NCI-H2227 treated with DMSO at 0.1 percent for 48 hours (cell line): ENCODE data around the gene VPS35L.
"Not testable (repeated sequence)": the region's sequence is repeated elsewhere in the genome, so short reads cannot be mapped to it uniquely, and the experiment has no call there.

ENCODE experiments used
- DNase-seq: peaks from one replicate; lab custom pipeline; 2025; lab: John Stamatoyannopoulos, UW

The VPS35L gene

DNA sequence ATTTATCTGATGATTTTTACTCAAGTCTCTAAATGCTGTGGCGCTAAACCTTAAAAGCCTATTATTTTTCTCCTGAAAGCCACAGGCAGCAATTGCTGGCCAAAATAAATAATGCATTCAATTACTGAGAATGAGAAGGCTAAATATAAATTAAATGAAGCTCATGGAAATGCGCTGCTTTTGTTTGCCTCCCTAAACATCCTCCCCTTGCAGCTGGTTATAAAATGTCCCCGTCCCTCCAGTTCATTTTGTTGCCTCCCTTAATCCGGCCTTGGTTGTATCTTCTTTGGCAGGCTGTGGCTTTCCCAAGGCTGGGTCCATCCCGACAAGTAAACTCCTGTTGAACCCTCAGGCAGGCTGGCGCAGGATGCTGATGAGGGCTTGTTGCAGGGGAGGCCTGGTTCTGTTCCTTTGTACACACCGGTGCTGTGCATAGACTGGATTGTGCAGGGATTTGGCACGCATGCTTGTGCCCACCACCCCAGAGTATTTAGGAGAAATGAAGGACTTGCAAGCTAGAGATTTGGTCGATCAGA is 99.8 kb downstream of the VPS35L start:
- no peak for DNase-seq

DNA sequence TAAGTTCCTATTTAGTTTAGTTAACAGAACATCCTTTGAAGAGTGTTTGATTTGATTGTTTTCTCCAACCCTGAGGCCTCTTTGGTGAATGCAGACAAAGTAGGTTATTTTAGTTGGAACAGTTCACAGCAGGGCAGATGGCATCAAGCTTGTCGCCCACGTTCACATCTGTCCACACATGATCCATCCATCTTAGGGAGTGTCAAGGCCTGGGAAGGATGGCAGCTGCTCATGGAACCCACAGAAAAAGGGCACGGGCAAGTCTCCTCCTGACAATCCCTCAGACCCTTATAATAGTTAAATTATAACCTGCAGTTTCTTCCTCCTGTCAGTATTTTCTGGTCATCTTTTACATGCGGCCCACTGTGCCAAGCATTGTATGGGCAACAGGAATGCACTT is 102.3 kb downstream of the VPS35L start:
- no peak for DNase-seq

DNA sequence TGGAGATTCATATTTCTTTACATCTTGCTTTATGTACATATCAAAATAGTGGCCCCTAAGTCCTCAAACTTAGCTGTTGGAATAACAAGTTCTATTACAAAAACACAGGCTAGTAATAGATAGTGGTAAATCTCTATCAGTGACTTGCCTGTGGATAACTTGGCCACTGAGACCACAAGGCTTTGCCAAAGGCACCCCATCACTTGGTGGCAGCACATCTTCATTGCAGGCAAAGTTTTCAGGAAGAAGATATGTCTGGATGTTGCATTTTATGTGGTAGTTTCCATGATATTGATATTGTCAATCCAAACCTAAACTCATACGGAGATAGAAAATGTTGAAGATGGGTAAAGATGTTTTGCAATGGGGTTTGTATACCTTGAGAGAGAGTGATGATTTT is 104.1 kb downstream of the VPS35L start:
- no peak for DNase-seq

DNA sequence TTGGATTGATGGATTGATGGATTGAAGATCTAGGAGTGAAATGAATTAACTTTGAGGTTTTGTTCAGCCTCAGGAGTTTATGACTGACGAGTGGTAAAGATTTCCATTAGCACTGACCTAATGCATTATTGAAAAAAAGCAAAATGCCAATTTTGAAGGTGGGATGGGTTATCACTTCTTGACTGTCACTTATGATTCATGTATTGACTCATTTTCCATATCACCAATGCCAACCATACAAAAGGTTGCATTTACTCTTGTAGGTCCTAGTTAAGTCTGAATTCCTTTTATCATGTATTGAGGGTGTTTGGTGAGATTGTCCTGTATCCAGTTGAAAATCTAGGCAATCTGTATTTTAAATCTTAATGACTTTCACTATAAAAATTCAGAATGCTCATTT is 104.9 kb downstream of the VPS35L start:
- DNase-seq, result no peak

DNA sequence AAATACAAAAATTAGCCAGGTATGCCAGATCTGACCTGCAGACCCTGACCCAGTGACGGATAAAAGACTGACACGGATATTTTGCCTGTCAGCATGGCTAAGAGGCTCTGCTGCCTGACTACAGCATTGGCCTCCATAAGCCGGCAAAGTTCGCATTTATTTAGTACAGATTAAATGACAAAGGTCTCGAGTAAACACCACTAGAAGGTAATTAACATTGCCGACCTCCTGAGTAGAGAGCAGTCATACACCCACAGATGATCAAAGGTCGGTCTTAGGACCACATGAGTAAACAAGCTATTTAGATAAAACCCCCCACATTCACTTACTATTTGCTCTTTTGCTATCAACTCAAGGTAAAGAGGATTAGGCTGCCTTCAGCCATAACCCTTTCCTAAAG is 106.8 kb downstream of the VPS35L start:
- no peak for DNase-seq

DNA sequence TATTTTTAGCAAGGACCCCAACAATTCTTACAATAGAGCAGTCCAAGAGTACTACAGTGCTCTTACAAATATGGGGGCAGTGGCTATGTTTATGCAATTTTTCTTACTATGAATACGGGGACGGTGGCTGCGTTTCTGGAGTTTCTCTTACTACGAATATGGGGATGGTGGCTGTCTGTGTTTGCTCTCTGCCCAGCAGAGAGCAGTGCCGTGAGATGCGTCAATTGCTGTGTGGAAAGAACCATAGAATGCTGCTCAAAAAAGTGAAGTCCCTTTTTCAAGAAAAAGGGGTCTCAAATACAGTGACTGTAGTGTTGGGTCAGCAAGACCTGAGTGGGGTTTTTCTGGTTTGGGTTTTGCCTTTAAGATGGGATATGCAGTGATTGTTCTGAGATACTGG is 108.7 kb downstream of the VPS35L start:
- no peak for DNase-seq

DNA sequence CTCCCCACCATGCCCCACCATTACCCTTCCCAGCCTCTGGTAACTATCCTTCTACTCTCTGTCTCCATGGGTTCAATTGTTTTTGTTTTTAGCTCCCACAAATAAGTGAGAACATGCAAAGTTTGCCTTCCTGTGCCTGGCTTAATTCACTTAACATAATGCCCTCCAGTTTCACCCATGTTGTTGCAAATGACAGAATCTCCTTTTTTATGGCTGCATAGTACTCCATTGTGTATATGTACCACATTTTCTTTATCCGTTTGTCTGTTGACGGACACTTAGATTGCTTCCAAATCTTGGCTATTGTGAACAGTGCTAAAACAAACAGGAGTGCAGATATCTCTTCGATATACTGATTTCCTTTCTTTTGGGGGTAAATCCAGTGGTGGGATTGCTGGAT is 109.8 kb downstream of the VPS35L start:
- DNase-seq, result not testable (repeated sequence)

DNA sequence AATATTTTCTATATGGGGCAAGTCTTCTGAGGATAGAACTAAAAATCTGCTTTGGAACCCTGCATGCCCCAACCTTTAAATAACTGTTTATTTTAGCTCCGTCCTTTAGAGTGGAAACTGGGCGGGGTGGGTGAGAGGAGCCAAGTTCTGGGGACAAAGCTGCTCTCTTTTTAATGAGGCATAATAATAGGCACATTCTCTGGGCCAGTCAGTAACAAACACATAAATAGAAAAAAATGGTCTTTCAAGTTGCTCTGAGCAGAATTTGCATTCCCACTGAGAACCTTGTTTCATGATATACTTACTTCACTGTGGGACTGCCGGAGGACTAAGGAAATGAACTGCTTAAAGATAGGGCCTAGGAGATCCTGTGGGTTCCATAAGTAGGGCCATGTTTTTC is 111.0 kb downstream of the VPS35L start:
- peak; percentile 56 for DNase-seq

DNA sequence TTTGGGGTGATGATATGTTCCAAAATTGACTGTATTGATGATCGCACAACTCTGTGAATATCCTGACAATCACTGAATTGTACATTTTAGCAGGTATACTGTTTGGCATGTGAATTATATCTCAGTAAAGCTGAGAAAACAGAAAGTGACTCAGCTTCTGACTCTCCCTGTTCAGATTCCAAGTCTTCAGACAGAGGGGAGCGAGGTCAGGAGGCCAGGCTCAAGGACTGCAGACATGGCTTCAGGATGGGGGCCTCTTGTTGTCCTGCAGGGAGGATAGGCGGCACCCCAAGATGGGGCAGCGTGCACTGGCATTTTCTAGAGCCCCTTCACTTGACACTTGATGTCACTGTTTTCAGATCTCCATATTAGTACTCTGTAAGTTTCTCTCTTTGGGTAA is 116.9 kb downstream of the VPS35L start:
- DNase-seq, result no peak

DNA sequence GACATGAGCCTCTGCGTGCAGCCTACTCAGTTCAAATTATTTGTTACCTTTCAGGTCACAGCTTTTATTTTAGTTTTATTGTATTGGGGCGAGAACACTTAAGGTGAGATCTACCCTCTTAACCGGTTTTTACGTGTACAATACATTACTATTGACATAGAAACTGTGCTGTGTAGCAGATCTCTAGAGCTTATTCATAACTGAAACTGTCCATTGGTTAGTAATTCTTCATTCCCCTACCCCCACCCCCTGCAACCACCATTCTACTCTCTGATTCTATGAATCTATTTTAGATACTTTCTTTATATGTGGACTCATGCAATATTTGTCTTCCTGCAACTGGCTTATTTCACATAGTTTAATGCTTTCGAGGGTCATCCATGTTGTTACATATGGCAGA is 119.0 kb downstream of the VPS35L start:
- no peak for DNase-seq

DNA sequence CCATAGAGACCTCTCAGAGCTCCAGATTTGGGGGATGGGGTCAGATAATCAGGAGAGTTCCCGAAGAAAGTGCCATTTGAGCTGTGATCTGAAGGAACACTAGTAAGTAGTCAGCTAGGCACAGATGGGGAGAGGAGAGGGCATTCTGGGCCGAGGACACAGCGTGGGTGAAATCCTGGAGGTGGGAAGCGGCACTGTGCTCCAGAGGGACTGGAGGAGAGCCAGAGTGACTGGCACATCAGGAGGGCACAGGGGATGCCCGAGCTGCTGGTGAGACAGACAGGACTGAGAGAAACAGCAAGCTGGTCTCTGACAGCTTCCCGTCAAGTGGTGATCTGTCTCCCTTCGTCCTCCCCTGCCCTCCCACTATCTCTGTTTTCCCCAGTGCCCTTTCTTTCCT is 121.9 kb downstream of the VPS35L start:
- no peak for DNase-seq

DNA sequence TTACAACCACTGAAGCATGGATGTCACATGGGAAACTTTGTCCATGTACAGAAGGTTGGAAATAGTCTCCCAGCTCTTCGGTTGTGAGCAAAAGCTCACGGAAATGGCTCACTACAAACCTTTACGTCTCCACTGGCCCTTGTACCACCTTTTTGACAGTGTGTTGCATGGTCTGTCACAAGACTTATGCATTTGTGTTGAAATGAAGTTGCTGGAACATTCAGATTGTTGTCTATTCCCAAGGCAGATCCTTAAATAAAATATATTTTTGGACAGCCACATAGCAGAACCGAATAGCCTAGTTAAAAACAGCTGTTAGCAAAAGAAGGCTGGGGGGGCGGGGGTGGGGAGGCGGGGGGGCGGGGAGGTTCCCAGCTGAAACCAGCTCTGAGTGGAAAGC is 123.3 kb downstream of the VPS35L start:
- DNase-seq, result no peak

DNA sequence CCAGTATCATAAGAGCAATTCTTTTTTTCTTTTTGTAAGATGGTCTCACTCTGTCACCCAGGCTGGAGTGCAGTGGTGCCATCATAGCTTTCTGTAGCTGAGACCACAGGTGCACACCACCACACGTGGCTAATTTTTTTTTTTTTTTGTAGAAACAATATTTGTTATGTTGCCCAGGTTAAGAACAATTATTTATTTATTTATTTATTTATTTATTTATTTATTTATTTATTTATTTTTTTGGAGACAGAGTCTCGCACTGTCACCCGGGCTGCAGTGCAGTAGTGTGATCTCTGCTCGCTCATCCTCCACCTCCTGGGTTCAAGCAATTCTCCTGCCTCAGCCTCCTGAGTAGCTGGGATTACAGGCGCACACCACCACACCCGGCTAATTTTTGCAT is 123.8 kb downstream of the VPS35L start:
- DNase-seq, result not testable (repeated sequence)

DNA sequence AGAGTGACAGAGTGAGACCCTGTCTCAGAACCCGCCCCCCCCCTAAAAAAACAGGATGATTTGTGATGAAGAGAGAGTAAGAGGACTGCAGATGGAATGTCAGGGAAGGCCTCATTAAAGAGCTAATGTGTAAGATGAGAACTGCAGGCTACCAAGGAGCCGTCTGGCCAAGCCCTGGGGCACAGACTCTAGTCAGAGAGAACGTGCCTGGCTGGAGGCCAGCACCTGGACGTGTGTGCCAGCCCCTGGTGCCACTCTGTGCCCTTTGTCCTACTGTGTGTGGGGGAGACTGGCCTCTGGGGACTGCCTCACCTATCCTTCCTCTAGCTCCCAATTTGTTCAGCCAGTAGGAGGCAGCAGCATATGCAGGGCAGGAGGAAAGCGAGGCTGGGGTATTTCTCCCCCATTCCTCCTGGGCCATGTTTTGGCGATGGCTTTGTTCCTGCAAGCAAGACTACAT is 125.4 kb downstream of the VPS35L start:
- no peak for DNase-seq

DNA sequence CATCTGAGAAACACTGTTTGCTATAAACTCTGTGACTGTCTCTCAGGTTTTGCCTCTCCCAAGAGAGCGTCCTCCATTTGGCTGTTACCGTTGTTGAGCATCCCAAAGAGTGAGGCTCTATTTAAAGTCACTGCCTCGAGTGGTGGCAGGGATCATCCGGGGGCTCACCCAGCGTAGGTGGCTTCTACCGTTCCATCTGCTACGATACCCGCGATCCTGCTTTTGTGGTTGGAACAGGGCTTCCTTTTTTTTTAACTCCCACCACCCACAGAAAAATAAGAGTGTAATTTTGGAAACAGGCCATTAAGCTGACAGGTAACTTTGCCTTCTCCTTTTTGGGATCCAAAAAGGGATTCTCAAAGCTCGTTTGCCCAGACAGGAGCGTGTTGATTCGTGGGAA is 126.1 kb downstream of the VPS35L start:
- no peak for DNase-seq

DNA sequence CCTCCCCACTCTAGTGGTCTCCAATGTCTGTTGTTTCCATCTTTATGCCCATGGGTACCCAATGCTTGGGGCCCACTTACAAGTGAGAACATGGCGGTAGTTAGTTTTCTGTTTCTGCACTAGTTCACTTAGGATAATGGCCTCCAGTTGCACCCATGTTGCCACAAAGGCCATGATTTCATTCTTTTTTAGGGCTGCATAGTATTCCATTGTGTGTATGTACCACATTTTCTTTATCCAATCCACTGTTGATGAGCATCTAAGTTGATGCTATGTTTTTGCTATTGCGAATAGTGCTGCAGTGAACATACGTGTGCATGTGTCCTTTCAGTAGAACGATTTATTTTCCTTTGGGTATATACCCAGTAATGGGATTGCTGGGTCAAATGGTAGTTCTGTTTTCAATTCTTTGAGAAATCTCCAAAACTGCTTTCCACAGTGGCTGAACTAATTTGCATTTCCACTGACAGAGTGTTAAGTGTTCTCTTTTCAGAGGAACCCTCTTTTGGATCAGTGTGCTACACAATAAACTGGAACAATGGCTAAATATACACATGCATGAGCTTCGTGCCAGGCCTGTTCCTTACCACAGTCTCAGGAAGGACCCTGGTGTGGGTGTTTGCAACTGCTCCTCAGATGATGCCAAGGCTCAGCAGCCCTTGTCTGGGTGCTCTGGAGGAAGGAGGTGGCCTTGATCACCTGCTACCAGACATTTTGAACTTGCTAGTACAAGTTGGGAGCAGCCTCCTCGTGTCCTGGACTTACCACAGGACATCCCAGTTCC is 128.1 kb downstream of the VPS35L start:
- DNase-seq, result no peak

DNA sequence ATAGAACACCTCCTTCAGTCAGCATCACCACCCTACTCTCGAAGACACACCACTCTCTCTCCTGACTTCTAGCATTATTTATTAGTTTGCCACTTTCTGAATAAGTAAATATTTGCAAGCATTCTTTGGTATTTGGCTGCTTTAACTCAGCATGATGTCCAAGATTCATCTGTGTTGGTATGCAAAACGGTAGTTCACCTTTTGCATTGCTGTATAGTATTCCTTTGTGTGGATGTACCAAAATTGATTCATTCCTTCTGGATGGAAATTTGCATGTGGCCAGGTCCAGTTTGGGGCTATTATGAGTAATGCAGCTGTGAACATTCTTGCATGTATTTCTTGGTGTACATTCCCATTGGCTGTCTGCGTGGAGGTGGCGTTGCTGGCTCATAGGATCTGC is 129.7 kb downstream of the VPS35L start:
- DNase-seq, result no peak

DNA sequence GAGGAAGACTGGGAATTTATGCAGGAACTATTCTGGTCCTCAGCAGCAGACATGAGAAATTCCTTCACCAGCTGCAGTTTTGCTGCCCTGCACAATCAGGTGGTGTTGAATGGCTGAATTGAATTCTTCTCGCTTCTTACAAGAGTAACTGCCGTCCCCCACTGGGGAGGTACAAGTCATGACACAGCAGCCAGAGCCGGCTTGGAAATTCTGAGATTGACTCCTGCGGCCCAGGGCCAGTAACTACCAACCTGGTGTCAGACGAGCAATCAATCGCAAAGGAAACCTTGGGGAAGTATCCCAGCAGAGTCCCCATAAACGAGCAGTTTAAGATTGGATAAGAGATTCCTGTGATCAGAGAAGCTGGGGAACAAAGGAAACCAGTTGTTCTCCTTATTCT is 131.8 kb downstream of the VPS35L start:
- no peak for DNase-seq

DNA sequence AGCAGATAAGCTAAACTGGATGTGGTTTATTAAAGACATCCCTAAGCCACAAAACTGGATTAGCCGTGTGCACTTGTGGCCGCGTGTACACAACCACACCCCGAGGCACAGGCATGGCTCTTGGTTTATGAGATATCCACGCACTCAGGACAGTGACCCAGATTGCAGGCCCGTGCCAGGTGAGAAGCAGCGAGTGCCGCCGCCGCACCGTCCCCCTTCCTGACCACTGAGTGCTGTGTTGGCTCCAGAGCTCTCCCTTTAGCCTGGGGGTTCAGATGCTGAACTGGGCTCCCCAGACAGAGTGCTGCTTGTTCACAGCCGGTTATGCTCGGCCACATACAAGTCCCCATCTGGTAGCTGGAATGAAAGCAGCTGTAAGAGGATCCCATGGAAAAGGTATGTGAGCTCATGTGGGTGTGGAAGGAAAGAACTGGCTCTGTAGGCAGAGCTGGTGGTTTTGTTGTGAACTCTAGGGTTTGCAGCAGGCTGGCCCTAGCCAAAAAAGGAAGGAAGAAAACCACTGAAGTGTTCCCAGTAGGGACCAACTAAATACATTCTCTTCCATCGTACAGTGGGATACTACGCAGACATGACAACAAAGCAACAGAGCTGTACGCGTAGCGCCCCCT is 133.0 kb downstream of the VPS35L start:
- no peak for DNase-seq

DNA sequence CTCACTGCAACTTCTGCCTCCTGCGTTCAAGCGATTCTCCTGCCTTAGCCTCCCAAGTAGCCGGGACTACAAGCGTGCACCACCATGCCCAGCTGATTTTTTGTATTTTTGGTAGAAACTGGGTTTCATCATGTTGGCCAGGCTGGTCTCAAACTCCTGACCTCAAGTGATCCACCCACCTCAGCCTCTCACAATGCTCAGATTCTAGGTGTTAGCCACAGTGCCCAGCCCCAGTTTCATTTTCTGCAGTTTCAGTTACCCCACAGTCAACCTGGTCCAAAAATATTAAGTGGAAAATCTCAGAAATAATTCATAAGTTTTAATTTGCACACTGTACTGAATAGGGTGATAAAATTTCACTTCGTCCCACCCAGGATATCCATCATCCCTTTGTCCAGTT is 133.8 kb downstream of the VPS35L start:
- no peak for DNase-seq

DNA sequence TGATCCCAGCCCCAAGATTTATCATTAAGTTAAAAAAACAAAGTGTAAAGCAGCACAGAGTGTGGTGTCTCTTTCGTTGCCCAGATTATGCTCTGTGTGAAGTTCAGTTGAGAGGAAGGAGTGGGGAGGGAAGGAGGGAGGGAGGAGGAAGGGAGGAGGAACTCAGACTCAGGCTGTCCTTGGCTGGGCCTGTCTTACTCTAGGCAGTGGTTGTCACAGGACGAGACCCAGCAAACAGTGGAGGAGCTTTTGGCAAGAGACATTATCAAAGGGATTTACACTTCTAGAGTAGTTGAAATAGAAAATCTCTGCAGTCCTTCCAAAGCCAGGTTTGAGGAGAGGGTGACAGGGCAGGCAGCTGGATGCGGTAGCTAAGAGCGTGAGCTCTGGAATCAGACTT is 134.7 kb downstream of the VPS35L start:
- DNase-seq, result no peak

DNA sequence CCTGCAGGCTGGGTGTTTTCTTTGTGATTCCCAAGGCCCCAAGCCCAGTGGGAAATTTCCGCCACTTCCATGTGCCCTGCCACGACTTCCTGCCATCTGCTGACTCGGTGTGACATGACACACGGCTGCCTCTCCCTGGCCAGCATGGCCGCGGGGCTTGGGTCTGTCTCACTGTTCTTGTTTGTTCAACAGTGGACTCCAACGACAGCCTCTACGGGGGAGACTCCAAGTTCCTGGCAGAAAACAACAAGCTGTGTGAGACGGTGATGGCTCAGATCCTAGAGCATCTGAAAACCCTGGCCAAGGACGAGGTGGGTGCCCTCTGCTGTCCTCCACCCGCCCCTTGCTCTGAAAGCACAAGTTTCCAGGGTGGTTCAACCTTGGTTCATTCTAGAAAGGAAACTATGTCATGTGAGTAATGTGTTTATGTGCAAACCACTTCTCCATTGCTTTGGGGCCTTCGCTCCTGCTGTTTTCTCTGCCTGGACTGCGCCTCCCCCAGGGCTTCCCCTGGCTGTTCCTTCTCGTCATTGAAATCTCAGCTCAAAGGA is 135.7 kb downstream of the VPS35L start:
- no peak for DNase-seq

DNA sequence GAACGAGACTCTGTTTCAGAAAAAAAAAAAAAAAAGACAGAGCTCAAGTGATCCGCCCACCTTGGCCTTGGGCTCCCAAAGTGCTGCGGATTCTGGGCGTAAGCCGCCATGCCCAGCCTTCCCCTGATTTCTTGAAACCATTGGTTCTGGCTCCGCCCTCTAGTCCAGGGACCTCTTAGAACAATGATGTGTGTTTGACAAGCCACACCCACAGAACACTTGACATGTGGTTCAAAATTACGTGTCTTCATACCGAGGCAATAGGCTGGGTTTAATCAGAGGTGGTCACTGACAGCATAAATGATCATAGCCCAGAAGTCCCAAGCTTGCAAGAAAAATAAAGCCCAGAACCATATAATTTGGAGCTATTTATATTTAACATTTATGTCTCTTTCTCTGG is 139.5 kb downstream of the VPS35L start:
- DNase-seq, result peak; percentile 76
